RWPE2 (cell line): Measurements from ENCODE around the gene SMIM22.

Experiments
- ATAC-seq: fragments of 200-7000 bp; cut with Tn5 transposase; 3 replicates; pipeline ENCODE4 v1.9.1; 2021; ENCODE audit warnings: low read depth
- DNase-seq: peaks from one replicate; pipeline ENCODE4 v3.0.0-alpha.2; 2020; ENCODE audit warnings: low spot score
- H3K27ac ChIP-seq: fragments of 450-650 bp; 2 replicates; pipeline ENCODE4 v1.5.1; 2017; ENCODE audit warnings: mild to moderate bottlenecking; ENCODE audit not compliant: poor library complexity, severe bottlenecking
- H3K27me3 ChIP-seq: fragments of 250-450 bp; sonication (Bioruptor Pico); 2 replicates; pipeline ENCODE4 v1.5.1; 2021; ENCODE audit warnings: mild to moderate bottlenecking, moderate library complexity; ENCODE audit not compliant: insufficient read depth, poor library complexity, severe bottlenecking
- H3K36me3 ChIP-seq: fragments of 250-450 bp; sonication (Bioruptor Pico); 2 replicates; pipeline ENCODE4 v1.5.1; 2020; ENCODE audit warnings: low read depth, mild to moderate bottlenecking, moderate library complexity
- H3K4me1 ChIP-seq: fragments of 250-450 bp; sonication (Bioruptor Pico); 2 replicates; pipeline ENCODE4 v1.5.1; 2021; ENCODE audit warnings: mild to moderate bottlenecking, moderate library complexity; ENCODE audit not compliant: insufficient read depth, poor library complexity, severe bottlenecking
- H3K4me3 ChIP-seq: fragments of 250-450 bp; sonication (Bioruptor Pico); 2 replicates; pipeline ENCODE4 v1.5.1; 2021; ENCODE audit warnings: mild to moderate bottlenecking, moderate library complexity; ENCODE audit not compliant: severe bottlenecking
- H3K9me3 ChIP-seq: fragments of 250-450 bp; sonication (Bioruptor Pico); 2 replicates; pipeline ENCODE4 v1.5.1; 2021; ENCODE audit warnings: mild to moderate bottlenecking, moderate library complexity; ENCODE audit not compliant: severe bottlenecking
- TF ChIP-seq, protein P1 (sequence below): fragments of 450-650 bp; IDR thresholded peaks from one replicate; pipeline ENCODE4 v1.5.1; 2017; ENCODE audit warnings: mild to moderate bottlenecking, moderate library complexity; ENCODE audit not compliant: poor library complexity, severe bottlenecking

The SMIM22 gene

DNA sequence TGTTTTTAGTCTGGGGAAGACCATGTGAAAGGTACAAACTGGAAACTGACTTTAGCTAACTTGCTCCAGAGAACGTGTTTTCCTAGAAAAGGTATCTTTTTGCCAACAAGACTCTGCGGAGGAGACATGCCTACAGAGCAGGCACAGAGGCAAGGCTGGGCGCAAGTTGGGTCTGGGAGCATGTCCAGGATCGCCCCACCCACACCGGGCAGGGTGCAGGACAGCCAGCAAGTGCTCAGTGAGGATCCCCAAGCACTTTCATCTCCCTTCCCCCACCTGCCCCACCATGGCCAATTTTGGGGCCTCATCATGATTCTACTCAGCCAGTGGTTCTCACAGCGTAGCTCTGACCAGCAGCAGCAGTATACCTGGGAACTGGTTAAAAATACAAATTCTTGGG is 25.5 kb downstream of the SMIM22 start:
- Histone ChIP-seq H3K4me1 (no peaks in the 10 kb centered on the region), H3K27ac (no peak overlapping the region), H3K4me3 (no peak overlapping the region), H3K36me3 (peaks cover 69% of the 10 kb centered on the region), H3K27me3 (no peaks in the 10 kb centered on the region), H3K9me3 (no peaks in the 10 kb centered on the region)
- ATAC-seq: no peak
- no peak for DNase-seq
- TF ChIP-seq, protein P1, sequence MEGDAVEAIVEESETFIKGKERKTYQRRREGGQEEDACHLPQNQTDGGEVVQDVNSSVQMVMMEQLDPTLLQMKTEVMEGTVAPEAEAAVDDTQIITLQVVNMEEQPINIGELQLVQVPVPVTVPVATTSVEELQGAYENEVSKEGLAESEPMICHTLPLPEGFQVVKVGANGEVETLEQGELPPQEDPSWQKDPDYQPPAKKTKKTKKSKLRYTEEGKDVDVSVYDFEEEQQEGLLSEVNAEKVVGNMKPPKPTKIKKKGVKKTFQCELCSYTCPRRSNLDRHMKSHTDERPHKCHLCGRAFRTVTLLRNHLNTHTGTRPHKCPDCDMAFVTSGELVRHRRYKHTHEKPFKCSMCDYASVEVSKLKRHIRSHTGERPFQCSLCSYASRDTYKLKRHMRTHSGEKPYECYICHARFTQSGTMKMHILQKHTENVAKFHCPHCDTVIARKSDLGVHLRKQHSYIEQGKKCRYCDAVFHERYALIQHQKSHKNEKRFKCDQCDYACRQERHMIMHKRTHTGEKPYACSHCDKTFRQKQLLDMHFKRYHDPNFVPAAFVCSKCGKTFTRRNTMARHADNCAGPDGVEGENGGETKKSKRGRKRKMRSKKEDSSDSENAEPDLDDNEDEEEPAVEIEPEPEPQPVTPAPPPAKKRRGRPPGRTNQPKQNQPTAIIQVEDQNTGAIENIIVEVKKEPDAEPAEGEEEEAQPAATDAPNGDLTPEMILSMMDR: no peak

DNA sequence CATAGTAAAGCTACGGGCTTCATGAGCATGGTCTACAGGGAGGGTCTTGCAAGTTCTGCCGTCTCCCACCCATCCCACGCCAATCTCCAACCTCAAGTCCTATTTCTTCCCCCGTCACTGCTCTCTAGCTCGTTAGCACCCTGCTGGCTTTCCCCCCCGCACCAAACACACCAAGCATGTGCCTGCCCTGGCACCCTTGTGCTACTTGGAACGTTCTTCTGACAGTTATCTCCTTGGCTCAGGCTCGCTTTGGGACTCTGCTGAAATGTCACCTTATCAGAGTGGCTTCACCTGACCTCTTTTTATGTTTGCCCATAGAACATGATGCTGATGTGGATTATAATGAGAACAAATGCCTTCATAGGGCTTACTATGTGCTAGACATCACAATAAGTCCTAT is 30.0 kb downstream of the SMIM22 start:
- H3K36me3 ChIP-seq: peaks cover 86% of the 10 kb centered on the region
- no peak overlapping the region for H3K4me3 ChIP-seq
- H3K27ac ChIP-seq: no peak overlapping the region
- H3K27me3 ChIP-seq: no peaks in the 10 kb centered on the region
- DNase-seq (no peak), ATAC-seq (no peak)
- H3K4me1 ChIP-seq: no peaks in the 10 kb centered on the region
- TF ChIP-seq, protein P1: no peak
- no peaks in the 10 kb centered on the region for H3K9me3 ChIP-seq

DNA sequence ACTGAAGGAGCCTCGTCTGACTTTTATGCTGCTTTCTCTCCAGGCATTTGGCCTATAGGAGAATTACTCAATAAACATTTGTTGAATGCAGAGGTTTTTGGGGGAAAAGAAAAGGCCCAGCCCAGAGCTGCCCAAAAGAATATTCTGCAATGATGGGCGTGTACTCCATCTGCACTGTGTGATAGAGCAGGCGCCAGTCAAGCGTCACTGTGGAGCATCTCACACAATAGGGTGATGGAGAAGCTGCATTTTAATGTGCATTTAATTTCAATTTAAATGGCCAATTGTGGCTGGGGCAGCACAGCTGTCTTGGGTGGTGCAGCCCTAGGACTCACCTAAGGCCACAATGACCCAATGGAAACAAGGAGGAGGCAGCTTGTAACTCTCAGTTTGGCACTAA is 31.4 kb downstream of the SMIM22 start:
- H3K27me3 ChIP-seq: no peaks in the 10 kb centered on the region
- no peaks in the 10 kb centered on the region for H3K9me3 ChIP-seq
- H3K4me3 ChIP-seq: no peak overlapping the region
- no peak overlapping the region for H3K27ac ChIP-seq
- peaks cover 88% of the 10 kb centered on the region for H3K36me3 ChIP-seq
- DNase-seq (no peak), ATAC-seq (no peak)
- TF ChIP-seq, protein P1: no peak
- H3K4me1 ChIP-seq: no peaks in the 10 kb centered on the region

DNA sequence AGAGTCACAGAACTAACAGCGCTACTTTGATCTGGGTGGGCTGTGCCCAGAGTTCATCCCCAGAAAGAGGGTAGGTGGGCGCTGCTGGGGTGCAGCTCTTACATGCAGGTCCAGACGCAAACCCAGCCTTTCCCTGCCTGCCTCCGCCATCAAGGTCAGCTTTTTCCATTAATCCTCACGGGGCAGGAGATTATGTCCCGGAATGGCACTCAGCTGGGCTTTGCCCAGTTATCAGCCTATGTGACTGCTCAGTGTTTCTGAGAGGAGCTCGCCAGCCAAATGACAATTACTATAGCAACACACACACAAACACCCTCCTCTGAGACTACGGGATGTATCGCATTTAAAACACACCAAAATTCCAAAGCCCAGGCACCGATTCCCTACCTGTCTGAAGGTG is 31.8 kb downstream of the SMIM22 start:
- H3K4me3 ChIP-seq: no peak overlapping the region
- no peak for ATAC-seq
- no peaks in the 10 kb centered on the region for H3K9me3 ChIP-seq
- H3K27me3 ChIP-seq: no peaks in the 10 kb centered on the region
- TF ChIP-seq, protein P1: no peak
- no peak for DNase-seq
- no peak overlapping the region for H3K27ac ChIP-seq
- peaks cover 90% of the 10 kb centered on the region for H3K36me3 ChIP-seq
- no peaks in the 10 kb centered on the region for H3K4me1 ChIP-seq

DNA sequence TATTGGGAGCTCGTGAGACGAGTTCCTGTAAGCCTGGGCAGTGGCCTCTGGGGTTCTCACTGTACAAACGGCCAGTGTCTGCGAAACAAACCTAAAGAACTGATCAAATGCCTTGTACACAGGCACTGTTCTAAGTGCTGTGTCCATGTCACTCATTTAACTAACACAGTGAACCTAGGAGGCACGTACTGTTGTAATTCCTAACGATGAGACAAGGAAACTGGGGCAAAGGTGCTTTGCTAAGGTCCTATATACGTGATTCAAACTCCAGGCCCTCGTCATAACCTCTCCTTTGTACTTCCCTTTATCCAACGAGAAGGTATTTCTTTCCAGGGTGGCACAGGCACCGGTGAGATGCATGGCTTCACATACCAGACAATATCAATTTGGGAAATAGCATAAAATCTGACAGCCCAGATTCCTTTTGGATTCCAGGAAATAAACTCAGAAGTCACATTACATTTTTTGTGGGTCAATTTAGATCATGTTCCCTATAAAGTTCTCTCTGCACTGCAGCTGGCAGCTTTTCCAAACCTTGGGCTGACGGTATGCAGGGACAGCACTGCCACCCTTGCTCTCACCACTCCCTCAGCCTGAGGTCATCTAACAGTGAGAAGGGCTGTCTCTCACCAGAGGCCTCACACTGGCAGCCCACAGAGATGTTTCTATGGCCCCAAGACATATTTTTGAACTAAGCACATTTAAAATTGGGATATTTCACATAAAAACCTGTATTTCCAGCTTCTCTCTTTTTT is 33.6 kb downstream of the SMIM22 start:
- no peak overlapping the region for H3K27ac ChIP-seq
- ATAC-seq: no peak
- no peak for DNase-seq
- TF ChIP-seq, protein P1: no peak
- no peak overlapping the region for H3K4me3 ChIP-seq
- H3K27me3 ChIP-seq: no peaks in the 10 kb centered on the region
- H3K4me1 ChIP-seq: no peaks in the 10 kb centered on the region
- H3K9me3 ChIP-seq: no peaks in the 10 kb centered on the region
- peaks cover 91% of the 10 kb centered on the region for H3K36me3 ChIP-seq
